Cerebellar cortex (tissue), 1 donor: ENCODE data around the gene IGFLR1.

Experiments used
- DNase-seq: peaks from one replicate; pipeline ENCODE4 v3.0.0-alpha.2; 2015; ENCODE audit warnings: low spot score

Gene IGFLR1

GRCh38 chr19:35742121-35742724, at the start of gene IGFLR1:
IGFLR1 (minus strand) TSS chr19:35742452; CDS start chr19:35741180, 1,272 bp downstream.
- no peak for DNase-seq

GRCh38 chr19:35791814-35792279, 49.6 kb upstream of the IGFLR1 start:
- no peak for DNase-seq

GRCh38 chr19:35790981-35791813, 48.9 kb upstream of the IGFLR1 start:
- peak; percentile 58 for DNase-seq

- no peak for DNase-seq
These were observed 48.0 kb upstream of the IGFLR1 start for GRCh38 chr19:35789978-35790944.

GRCh38 chr19:35789195-35789977, 47.1 kb upstream of the IGFLR1 start:
- no peak for DNase-seq

GRCh38 chr19:35788205-35788960, 46.1 kb upstream of the IGFLR1 start:
- DNase-seq = no peak

- no peak for DNase-seq
These were observed 45.1 kb upstream of the IGFLR1 start for GRCh38 chr19:35787227-35787799.

GRCh38 chr19:35786299-35787160, 44.3 kb upstream of the IGFLR1 start:
- DNase-seq = no peak

- DNase-seq = no peak
These were observed 43.0 kb upstream of the IGFLR1 start for GRCh38 chr19:35785339-35785627.

- DNase-seq = no peak
These were observed 42.5 kb upstream of the IGFLR1 start for GRCh38 chr19:35784503-35785338.

- no peak for DNase-seq
These were observed 41.5 kb upstream of the IGFLR1 start for GRCh38 chr19:35783469-35784434.

- DNase-seq = no peak
These were observed 40.3 kb upstream of the IGFLR1 start for GRCh38 chr19:35782589-35782988.

GRCh38 chr19:35781650-35782049, 39.4 kb upstream of the IGFLR1 start:
- DNase-seq = no peak

- no peak for DNase-seq
These were observed 38.5 kb upstream of the IGFLR1 start for GRCh38 chr19:35780717-35781116.

GRCh38 chr19:35780058-35780457, 37.8 kb upstream of the IGFLR1 start:
- no peak for DNase-seq

GRCh38 chr19:35779033-35779432, 36.8 kb upstream of the IGFLR1 start:
- no peak for DNase-seq

GRCh38 chr19:35777961-35778360, 35.7 kb upstream of the IGFLR1 start:
- DNase-seq = no peak
